OCI-LY3 (cell line): ENCODE measurements around the gene SRGN.

Experiments used
- H2AFZ ChIP-seq: fragments of 200-600, 300-600 bp; shearing (Covaris generic); 2 replicates; pipeline ENCODE4 v1.6.0; 2014; ENCODE audit warnings: antibody characterized with exemption, low read depth, low read length
- H3K27ac ChIP-seq: fragments of 200-600, 300-600 bp; sonication (generic); 2 replicates; pipeline ENCODE4 v1.5.1; 2014; ENCODE audit warnings: mild to moderate bottlenecking, low read length, moderate library complexity, mixed read lengths
- H3K27me3 ChIP-seq: fragments of 200-600, 300-600 bp; sonication (generic); 2 replicates; pipeline ENCODE4 v1.6.1; 2014; ENCODE audit warnings: low read depth, low read length, mixed read lengths
- H3K36me3 ChIP-seq: fragments of 200-600, 300-600 bp; sonication (generic); replicated peaks from 2 replicates; pipeline ENCODE3; 2014; ENCODE audit warnings: low read depth, low read length, mixed read lengths
- H3K4me1 ChIP-seq: fragments of 300-600, 200-600 bp; sonication (generic); 2 replicates; pipeline ENCODE4 v1.6.1; 2014; ENCODE audit warnings: low read length, mixed read lengths
- H3K4me2 ChIP-seq: fragments of 200-600, 300-600 bp; sonication (generic); 2 replicates; pipeline ENCODE4 v1.6.1; 2014; ENCODE audit warnings: low read length, mixed read lengths
- H3K4me3 ChIP-seq: fragments of 300-600, 200-600 bp; sonication (generic); 2 replicates; pipeline ENCODE4 v1.5.1; 2014; ENCODE audit warnings: antibody characterized with exemption, mild to moderate bottlenecking, low read length, moderate library complexity
- H3K79me2 ChIP-seq: fragments of 300-600, 200-600 bp; shearing (Covaris generic); 2 replicates; pipeline ENCODE4 v1.6.1; 2014; ENCODE audit warnings: mild to moderate bottlenecking, low read length, mixed read lengths
- H3K9ac ChIP-seq: fragments of 300-600, 200-600 bp; shearing (Covaris generic); 2 replicates; pipeline ENCODE4 v1.6.0; 2014; ENCODE audit warnings: mild to moderate bottlenecking, low read length, moderate library complexity
- H3K9me3 ChIP-seq: fragments of 200-600, 300-600 bp; shearing (Covaris generic); 2 replicates; pipeline ENCODE4 v1.6.1; 2014; ENCODE audit warnings: low read length, mixed read lengths; ENCODE audit not compliant: insufficient read depth
- H4K20me1 ChIP-seq: fragments of 200-600, 300-600 bp; sonication (generic); 2 replicates; pipeline ENCODE4 v1.6.1; 2016; ENCODE audit warnings: low read length, mixed read lengths; ENCODE audit not compliant: insufficient read depth
- EZH2phosphoT487 ChIP-seq: fragments of 200-600 bp; shearing (Covaris generic); IDR thresholded peaks from 2 replicates; pipeline ENCODE4 v1.6.1; 2018; ENCODE audit warnings: antibody characterized with exemption, mixed run types, low read depth
- TF ChIP-seq, protein P1 (sequence below): fragments of 200-600, 300-600 bp; sonication (generic); IDR thresholded peaks from 2 replicates; pipeline ENCODE4 v1.5.1; 2014; ENCODE audit warnings: antibody characterized with exemption, low read length, low read depth

SRGN gene

DNA sequence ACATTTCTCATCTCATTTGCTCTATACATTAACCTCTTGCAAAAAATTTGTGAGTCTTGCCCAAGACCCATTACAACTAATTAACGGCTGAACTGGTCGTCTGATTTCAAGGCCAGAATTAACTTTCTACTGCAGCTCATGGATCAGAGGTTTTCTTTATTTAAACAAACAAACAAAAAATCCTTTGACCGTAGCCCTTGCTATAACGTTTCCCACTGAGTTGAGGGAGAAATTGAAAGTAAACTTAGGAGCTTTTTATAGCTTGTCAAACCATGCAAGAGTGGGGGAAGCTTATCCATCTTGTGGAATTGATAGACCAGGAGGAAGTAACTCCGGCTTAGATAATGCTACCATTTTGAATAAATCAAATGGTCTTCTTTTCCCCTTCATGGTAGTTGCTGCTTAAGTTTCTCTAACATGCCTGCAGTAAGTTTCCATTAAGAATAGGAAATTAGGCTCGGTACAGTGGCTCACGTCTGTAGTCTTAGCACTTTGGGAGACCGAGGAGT is 3.3 kb downstream of the SRGN start:
- Histone ChIP-seq H3K9ac (no peak overlapping the region), H3K4me3 (no peak overlapping the region), H3K27me3 (no peaks in the 10 kb centered on the region), H4K20me1 (peaks cover 39% of the 10 kb centered on the region), H3K9me3 (no peaks in the 10 kb centered on the region), H3K36me3 (peaks cover 13% of the 10 kb centered on the region), H3K27ac (no peak overlapping the region), H3K4me1 (peaks cover 46% of the 10 kb centered on the region), H3K4me2 (peak overlapping the region; percentile 12; the same call in 1 of the 2 replicates), H3K79me2 (peaks cover 53% of the 10 kb centered on the region), H2AFZ (no peak overlapping the region)
- TF ChIP-seq EZH2phosphoT487, result no peak
- TF ChIP-seq, protein P1, sequence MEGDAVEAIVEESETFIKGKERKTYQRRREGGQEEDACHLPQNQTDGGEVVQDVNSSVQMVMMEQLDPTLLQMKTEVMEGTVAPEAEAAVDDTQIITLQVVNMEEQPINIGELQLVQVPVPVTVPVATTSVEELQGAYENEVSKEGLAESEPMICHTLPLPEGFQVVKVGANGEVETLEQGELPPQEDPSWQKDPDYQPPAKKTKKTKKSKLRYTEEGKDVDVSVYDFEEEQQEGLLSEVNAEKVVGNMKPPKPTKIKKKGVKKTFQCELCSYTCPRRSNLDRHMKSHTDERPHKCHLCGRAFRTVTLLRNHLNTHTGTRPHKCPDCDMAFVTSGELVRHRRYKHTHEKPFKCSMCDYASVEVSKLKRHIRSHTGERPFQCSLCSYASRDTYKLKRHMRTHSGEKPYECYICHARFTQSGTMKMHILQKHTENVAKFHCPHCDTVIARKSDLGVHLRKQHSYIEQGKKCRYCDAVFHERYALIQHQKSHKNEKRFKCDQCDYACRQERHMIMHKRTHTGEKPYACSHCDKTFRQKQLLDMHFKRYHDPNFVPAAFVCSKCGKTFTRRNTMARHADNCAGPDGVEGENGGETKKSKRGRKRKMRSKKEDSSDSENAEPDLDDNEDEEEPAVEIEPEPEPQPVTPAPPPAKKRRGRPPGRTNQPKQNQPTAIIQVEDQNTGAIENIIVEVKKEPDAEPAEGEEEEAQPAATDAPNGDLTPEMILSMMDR, result no peak

GRCh38 chr10:69092959-69093850 is 5.3 kb downstream of the SRGN start:
- Histone ChIP-seq H3K79me2 (peaks cover 56% of the 10 kb centered on the region), H3K4me2 (peak overlapping the region; percentile 15; the same call in 1 of the 2 replicates), H3K9ac (no peak overlapping the region)

GRCh38 chr10:69093933-69094332 is 6.0 kb downstream of the SRGN start:
- Histone ChIP-seq H3K4me1 (peaks cover 41% of the 10 kb centered on the region), H3K9ac (no peak overlapping the region), H3K36me3 (peaks cover 19% of the 10 kb centered on the region), H3K27me3 (no peaks in the 10 kb centered on the region), H3K27ac (no peak overlapping the region), H3K79me2 (peaks cover 49% of the 10 kb centered on the region), H3K4me3 (no peak overlapping the region), H2AFZ (no peak overlapping the region), H3K4me2 (no peak overlapping the region), H4K20me1 (peaks cover 47% of the 10 kb centered on the region), H3K9me3 (no peaks in the 10 kb centered on the region)
- TF ChIP-seq, protein P1, result no peak
- no peak for TF ChIP-seq EZH2phosphoT487

More at GRCh38 chr10:69092959-69093850, 5.3 kb downstream of the SRGN start:
- Histone ChIP-seq H3K27ac (0 out of 2 replicates have a peak overlapping the region, but pooled peaks have one; percentile 10), H3K4me1 (peaks cover 42% of the 10 kb centered on the region), H3K36me3 (peaks cover 19% of the 10 kb centered on the region), H3K27me3 (no peaks in the 10 kb centered on the region), H3K9me3 (no peaks in the 10 kb centered on the region), H3K4me3 (no peak overlapping the region), H2AFZ (no peak overlapping the region), H4K20me1 (peaks cover 47% of the 10 kb centered on the region)
- TF ChIP-seq EZH2phosphoT487, result no peak
- TF ChIP-seq, protein P1, result peak; percentile 65

DNA sequence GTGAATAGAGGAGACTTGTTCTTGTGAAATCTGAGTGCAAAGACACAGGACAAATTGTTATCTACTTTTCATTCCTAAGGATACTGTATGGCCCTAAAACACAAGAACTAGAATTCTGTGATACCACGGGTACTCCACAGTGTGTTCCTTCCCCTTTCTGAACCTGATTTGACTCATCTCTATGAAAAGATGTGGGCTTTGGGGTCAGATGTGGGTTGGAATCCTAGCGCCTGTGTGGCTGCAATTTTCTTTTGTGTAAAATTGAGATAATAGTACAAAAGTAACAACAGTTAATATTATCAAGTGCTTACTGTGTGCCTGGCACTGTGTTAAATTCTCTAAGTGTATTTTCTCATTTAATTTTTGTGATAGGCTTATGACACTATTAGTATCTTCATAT is 8.1 kb downstream of the SRGN start:
- Histone ChIP-seq H3K4me1 (peaks cover 20% of the 10 kb centered on the region), H3K27ac (no peak overlapping the region), H4K20me1 (peaks cover 37% of the 10 kb centered on the region)

More for the DNA sequence above, 8.1 kb downstream of the SRGN start:
- Histone ChIP-seq H3K36me3 (peaks cover 6% of the 10 kb centered on the region), H2AFZ (no peak overlapping the region), H3K4me3 (no peak overlapping the region), H3K4me2 (peak overlapping the region; percentile 36), H3K9me3 (no peaks in the 10 kb centered on the region), H3K9ac (no peak overlapping the region), H3K27me3 (no peaks in the 10 kb centered on the region), H3K79me2 (peaks cover 29% of the 10 kb centered on the region)
- TF ChIP-seq, protein P1, result no peak
- TF ChIP-seq EZH2phosphoT487, result no peak
